Measurements from ENCODE around the gene NINJ2.

The NINJ2 gene

GRCh38 chr12:558580-558979 lies 104.7 kb downstream of the NINJ2 start:
- H3K4me3 Mint-ChIP-seq: no peak overlapping the region
- no peaks in the 10 kb centered on the region for H3K36me3 Mint-ChIP-seq
- no peaks in the 10 kb centered on the region for H3K9me3 Mint-ChIP-seq (ENCODE audit: low read depth)
- no peaks in the 10 kb centered on the region for H3K27me3 Mint-ChIP-seq
- H3K4me1 Mint-ChIP-seq (ENCODE audit: low read depth): peaks cover 34% of the 10 kb centered on the region
- no peak overlapping the region for H3K27ac Mint-ChIP-seq

- Mint-ChIP-seq H3K27ac (no peak overlapping the region), H3K9me3 (ENCODE audit: low read depth) (no peaks in the 10 kb centered on the region), H3K4me1 (ENCODE audit: low read depth) (peaks cover 39% of the 10 kb centered on the region), H3K4me3 (no peak overlapping the region), H3K27me3 (no peaks in the 10 kb centered on the region), H3K36me3 (no peaks in the 10 kb centered on the region)
Observed at GRCh38 chr12:556498-556897, 106.7 kb downstream of the NINJ2 start.

GRCh38 chr12:554001-554285 lies 109.3 kb downstream of the NINJ2 start:
- Mint-ChIP-seq H3K27ac (no peak overlapping the region), H3K9me3 (ENCODE audit: low read depth) (no peaks in the 10 kb centered on the region), H3K4me1 (ENCODE audit: low read depth) (peaks cover 37% of the 10 kb centered on the region), H3K4me3 (no peak overlapping the region), H3K27me3 (no peaks in the 10 kb centered on the region), H3K36me3 (no peaks in the 10 kb centered on the region)

- Mint-ChIP-seq H3K36me3 (no peaks in the 10 kb centered on the region), H3K27me3 (no peaks in the 10 kb centered on the region), H3K27ac (peak overlapping the region; percentile 78), H3K4me3 (peak overlapping the region; percentile 40), H3K4me1 (ENCODE audit: low read depth) (peaks cover 36% of the 10 kb centered on the region), H3K9me3 (ENCODE audit: low read depth) (no peaks in the 10 kb centered on the region)
Observed at GRCh38 chr12:553216-554000, 109.8 kb downstream of the NINJ2 start.

GRCh38 chr12:552466-552865 lies 110.8 kb downstream of the NINJ2 start:
- Mint-ChIP-seq H3K27ac (no peak overlapping the region), H3K27me3 (no peaks in the 10 kb centered on the region), H3K4me3 (no peak overlapping the region), H3K4me1 (ENCODE audit: low read depth) (peaks cover 36% of the 10 kb centered on the region), H3K36me3 (no peaks in the 10 kb centered on the region), H3K9me3 (ENCODE audit: low read depth) (no peaks in the 10 kb centered on the region)

- no peak overlapping the region for H3K27ac Mint-ChIP-seq
- no peaks in the 10 kb centered on the region for H3K9me3 Mint-ChIP-seq (ENCODE audit: low read depth)
- H3K4me1 Mint-ChIP-seq (ENCODE audit: low read depth): peaks cover 39% of the 10 kb centered on the region
- no peaks in the 10 kb centered on the region for H3K36me3 Mint-ChIP-seq
- H3K27me3 Mint-ChIP-seq: peaks cover 1% of the 10 kb centered on the region
- no peak overlapping the region for H3K4me3 Mint-ChIP-seq
Observed at GRCh38 chr12:550473-551260, 112.6 kb downstream of the NINJ2 start.

- Mint-ChIP-seq H3K4me3 (no peak overlapping the region), H3K36me3 (no peaks in the 10 kb centered on the region), H3K4me1 (ENCODE audit: low read depth) (peaks cover 34% of the 10 kb centered on the region), H3K9me3 (ENCODE audit: low read depth) (no peaks in the 10 kb centered on the region), H3K27ac (no peak overlapping the region), H3K27me3 (peaks cover 8% of the 10 kb centered on the region)
Observed at GRCh38 chr12:549476-550082, 113.7 kb downstream of the NINJ2 start.

GRCh38 chr12:547883-548470 lies 115.3 kb downstream of the NINJ2 start:
- Mint-ChIP-seq H3K4me1 (ENCODE audit: low read depth) (peaks cover 25% of the 10 kb centered on the region), H3K27me3 (peaks cover 11% of the 10 kb centered on the region), H3K36me3 (peaks cover 3% of the 10 kb centered on the region), H3K27ac (no peak overlapping the region), H3K4me3 (no peak overlapping the region), H3K9me3 (ENCODE audit: low read depth) (no peaks in the 10 kb centered on the region)

- Mint-ChIP-seq H3K27ac (no peak overlapping the region), H3K4me3 (no peak overlapping the region), H3K4me1 (ENCODE audit: low read depth) (peaks cover 19% of the 10 kb centered on the region), H3K9me3 (ENCODE audit: low read depth) (no peaks in the 10 kb centered on the region), H3K27me3 (peaks cover 11% of the 10 kb centered on the region), H3K36me3 (peaks cover 3% of the 10 kb centered on the region)
Observed at GRCh38 chr12:546920-547845, 116.1 kb downstream of the NINJ2 start.

GRCh38 chr12:546265-546919 lies 116.9 kb downstream of the NINJ2 start:
- H3K27ac Mint-ChIP-seq: no peak overlapping the region
- peaks cover 13% of the 10 kb centered on the region for H3K27me3 Mint-ChIP-seq
- peaks cover 14% of the 10 kb centered on the region for H3K4me1 Mint-ChIP-seq (ENCODE audit: low read depth)
- H3K9me3 Mint-ChIP-seq (ENCODE audit: low read depth): no peaks in the 10 kb centered on the region
- no peak overlapping the region for H3K4me3 Mint-ChIP-seq
- peaks cover 3% of the 10 kb centered on the region for H3K36me3 Mint-ChIP-seq

- Mint-ChIP-seq H3K27ac (no peak overlapping the region), H3K27me3 (peaks cover 13% of the 10 kb centered on the region), H3K9me3 (ENCODE audit: low read depth) (no peaks in the 10 kb centered on the region), H3K4me3 (no peak overlapping the region), H3K4me1 (ENCODE audit: low read depth) (peaks cover 16% of the 10 kb centered on the region), H3K36me3 (peaks cover 3% of the 10 kb centered on the region)
Observed at GRCh38 chr12:545835-546234, 117.4 kb downstream of the NINJ2 start.

- Mint-ChIP-seq H3K4me3 (no peak overlapping the region), H3K27me3 (peaks cover 13% of the 10 kb centered on the region), H3K27ac (no peak overlapping the region), H3K4me1 (ENCODE audit: low read depth) (peaks cover 22% of the 10 kb centered on the region), H3K9me3 (ENCODE audit: low read depth) (no peaks in the 10 kb centered on the region), H3K36me3 (peaks cover 3% of the 10 kb centered on the region)
Observed at GRCh38 chr12:544941-545635, 118.2 kb downstream of the NINJ2 start.

- peaks cover 3% of the 10 kb centered on the region for H3K36me3 Mint-ChIP-seq
- no peak overlapping the region for H3K4me3 Mint-ChIP-seq
- H3K4me1 Mint-ChIP-seq (ENCODE audit: low read depth): peaks cover 30% of the 10 kb centered on the region
Observed at GRCh38 chr12:544142-544541, 119.1 kb downstream of the NINJ2 start.

More at GRCh38 chr12:544142-544541, 119.1 kb downstream of the NINJ2 start:
- Mint-ChIP-seq H3K27me3 (peaks cover 13% of the 10 kb centered on the region), H3K27ac (peak overlapping the region; percentile 50), H3K9me3 (ENCODE audit: low read depth) (no peaks in the 10 kb centered on the region)
